HEK293 (cell line): ENCODE results near the gene DGKZ.

Experiments
- CTCF ChIA-PET: fragments of 350-600 bp; formaldehyde crosslinking; extraction: SDS; loops from one replicate; lab custom pipeline; 2021; ENCODE audit warnings: antibody characterized with exemption; lab: Yijun Ruan, JAX
- POLR2A ChIA-PET: fragments of 300-600 bp; formaldehyde crosslinking; extraction: SDS; loops from one replicate; lab custom pipeline; 2020; ENCODE audit warnings: antibody characterized with exemption, inconsistent platforms; lab: Yijun Ruan, JAX
- H3K27ac ChIP-seq: fragments of 200-500 bp; sonication (Bioruptor generic); 2 replicates; pipeline ENCODE4 v1.5.1; 2014; ENCODE audit warnings: low read depth, low read length, control low read depth, inconsistent platforms; ENCODE audit errors: extremely low read depth
- H3K36me3 ChIP-seq, 2 experiments: fragments of 200-500 bp in 1 of 2; sonication (Bioruptor generic) in 1 of 2; 1 replicate in 1 of 2; 2 replicates in 1 of 2; pipeline ENCODE4 v1.5.1; 2014 to 2017; ENCODE audit warnings: inconsistent platforms in 2 of 2, low read length in 2 of 2; ENCODE audit not compliant: control insufficient read depth in 2 of 2, insufficient read depth in 1 of 2
- H3K4me1 ChIP-seq: fragments of 200-500 bp; sonication (Bioruptor generic); 2 replicates; pipeline ENCODE4 v1.5.1; 2014; ENCODE audit warnings: mild to moderate bottlenecking, low read length, inconsistent platforms; ENCODE audit not compliant: control insufficient read depth, insufficient read depth
- H3K4me3 ChIP-seq: 2 replicates; pipeline ENCODE4 v1.5.1; 2011; ENCODE audit warnings: low read depth, mild to moderate bottlenecking, control low read depth, low read length, moderate library complexity
- H3K9me3 ChIP-seq: fragments of 200-500 bp; sonication (Bioruptor generic); 2 replicates; pipeline ENCODE4 v1.5.1; 2014; ENCODE audit warnings: low read depth, low read length, inconsistent platforms; ENCODE audit not compliant: control insufficient read depth, insufficient read depth
- KLF16 ChIP-seq: fragments of 450-650 bp; formaldehyde crosslinking; IDR thresholded peaks from 2 replicates; pipeline ENCODE4 v1.5.1; 2017; ENCODE audit warnings: missing biosample characterization, missing genetic modification characterization
- KLF9 ChIP-seq: fragments of 450-650 bp; formaldehyde crosslinking; IDR thresholded peaks from 2 replicates; pipeline ENCODE4 v1.5.1; 2016; ENCODE audit warnings: missing biosample characterization, missing genetic modification characterization, low read depth
- PRDM10 ChIP-seq: fragments of 450-650 bp; formaldehyde crosslinking; IDR thresholded peaks from 2 replicates; pipeline ENCODE4 v1.5.1; 2016; ENCODE audit warnings: missing biosample characterization, missing genetic modification characterization
- REST ChIP-seq: fragments of 450-650 bp; formaldehyde crosslinking; IDR thresholded peaks from 2 replicates; pipeline ENCODE4 v1.5.1; 2016; ENCODE audit warnings: missing biosample characterization, missing genetic modification characterization
- SALL2 ChIP-seq: fragments of 450-650 bp; formaldehyde crosslinking; IDR thresholded peaks from 2 replicates; pipeline ENCODE4 v1.5.0; 2017; ENCODE audit warnings: missing biosample characterization, mild to moderate bottlenecking, missing genetic modification characterization, borderline replicate concordance
- WT1 ChIP-seq: fragments of 450-650 bp; formaldehyde crosslinking; IDR thresholded peaks from 2 replicates; pipeline ENCODE4 v1.5.1; 2016; ENCODE audit warnings: missing biosample characterization, missing genetic modification characterization
- ZBTB21 ChIP-seq: fragments of 450-650 bp; formaldehyde crosslinking; IDR thresholded peaks from 2 replicates; pipeline ENCODE4 v1.5.1; 2017; ENCODE audit warnings: missing biosample characterization, missing genetic modification characterization
- ZBTB44 ChIP-seq: fragments of 450-650 bp; IDR thresholded peaks from 2 replicates; pipeline ENCODE4 v1.5.1; 2018; ENCODE audit warnings: missing biosample characterization, mild to moderate bottlenecking, missing genetic modification characterization
- ZBTB49 ChIP-seq: fragments of 450-650 bp; formaldehyde crosslinking; IDR thresholded peaks from 2 replicates; pipeline ENCODE4 v1.5.1; 2016; ENCODE audit warnings: missing biosample characterization, missing genetic modification characterization, low read depth
- ZFP3 ChIP-seq: fragments of 450-650 bp; formaldehyde crosslinking; IDR thresholded peaks from 2 replicates; pipeline ENCODE4 v1.5.1; 2016; ENCODE audit warnings: low read depth, missing biosample characterization, missing genetic modification characterization
- ZIC2 ChIP-seq: fragments of 450-650 bp; formaldehyde crosslinking; IDR thresholded peaks from 2 replicates; pipeline ENCODE4 v1.5.1; 2016; ENCODE audit warnings: missing biosample characterization, missing genetic modification characterization
- ZNF16 ChIP-seq: fragments of 450-650 bp; formaldehyde crosslinking; IDR thresholded peaks from 2 replicates; pipeline ENCODE4 v1.5.1; 2016; ENCODE audit warnings: low read depth, missing biosample characterization, missing genetic modification characterization
- ZNF174 ChIP-seq: fragments of 450-650 bp; formaldehyde crosslinking; IDR thresholded peaks from 2 replicates; pipeline ENCODE4 v1.5.0; 2017; ENCODE audit warnings: missing biosample characterization, mild to moderate bottlenecking, missing genetic modification characterization
- ZNF18 ChIP-seq: fragments of 450-650 bp; formaldehyde crosslinking; IDR thresholded peaks from 2 replicates; pipeline ENCODE4 v1.5.1; 2016; ENCODE audit warnings: missing biosample characterization, missing genetic modification characterization
- ZNF488 ChIP-seq: fragments of 450-650 bp; formaldehyde crosslinking; IDR thresholded peaks from 2 replicates; pipeline ENCODE4 v1.5.1; 2016; ENCODE audit warnings: missing biosample characterization, missing genetic modification characterization
- ZNF555 ChIP-seq: fragments of 450-650 bp; formaldehyde crosslinking; conservative IDR thresholded peaks from 2 replicates; pipeline ENCODE4 v1.5.1; 2017; ENCODE audit warnings: missing biosample characterization, mild to moderate bottlenecking, missing genetic modification characterization, inconsistent platforms
- ZNF580 ChIP-seq: fragments of 450-650 bp; formaldehyde crosslinking; IDR thresholded peaks from 2 replicates; pipeline ENCODE4 v1.5.1; 2016; ENCODE audit warnings: missing biosample characterization, missing genetic modification characterization
- ZNF596 ChIP-seq: fragments of 450-650 bp; IDR thresholded peaks from 2 replicates; pipeline ENCODE4 v1.5.0; 2018; ENCODE audit warnings: missing biosample characterization, mild to moderate bottlenecking, missing genetic modification characterization, moderate library complexity
- ZNF626 ChIP-seq: fragments of 450-650 bp; sonication (Bioruptor Pico); formaldehyde crosslinking; IDR thresholded peaks from 2 replicates; pipeline ENCODE4 v1.5.1; 2018; ENCODE audit warnings: missing biosample characterization, missing genetic modification characterization, inconsistent platforms
- ZNF660 ChIP-seq: fragments of 450-650 bp; IDR thresholded peaks from 2 replicates; pipeline ENCODE4 v1.5.1; 2018; ENCODE audit warnings: missing biosample characterization, mild to moderate bottlenecking, missing genetic modification characterization

Gene DGKZ

GRCh38 chr11:46366260-46366659, 19.0 kb downstream of the DGKZ start:
- H3K4me1 ChIP-seq = peaks cover 5% of the 10 kb centered on the region
- no peak overlapping the region for H3K27ac ChIP-seq
- H3K4me3 ChIP-seq = no peak overlapping the region
- no peaks in the 10 kb centered on the region for H3K9me3 ChIP-seq
- peaks cover 0 to 34% of the 10 kb centered on the region in 2 experiments; a peak in 1 of 3 replicates for H3K36me3 ChIP-seq
- ChIA-PET POLR2A (no interaction called here), CTCF (interaction anchor here (0.6 to 5.6 kb wide), 7 partner anchors 9 to 818 kb away, joined by 3 to 98 read pairs (median 3); partner anchors contain the start of gene DGKZ)
- TF ChIP-seq ZBTB49 (tag by site-specific recombination) (no peak), ZNF596 (tag by site-specific recombination) (no peak), PRDM10 (tag by site-specific recombination) (no peak), ZNF488 (no peak), ZNF16 (tag by site-specific recombination) (no peak), ZNF18 (tag by site-specific recombination) (no peak), ZNF580 (tag by site-specific recombination) (no peak), ZNF555 (tag by site-specific recombination) (no peak), SALL2 (tag by site-specific recombination) (no peak), KLF9 (no peak), ZBTB44 (tag by site-specific recombination) (no peak), ZNF660 (no peak), ZNF626 (tag by site-specific recombination) (no peak), ZIC2 (no peak), WT1 (tag by site-specific recombination) (no peak), ZBTB21 (no peak), ZFP3 (tag by site-specific recombination) (no peak), REST (no peak), ZNF174 (no peak), KLF16 (tag by site-specific recombination) (no peak)
